GM19463 (cell line): ENCODE measurements around the gene CELF2.
A peak's percentile ranks its signal among the peaks of the same experiment; 100 is the strongest.

Source experiments
- ATAC-seq: cut with Tn5 transposase; IDR thresholded peaks from one replicate; pipeline ENCODE4 v1.9.1; 2021; ENCODE audit warnings: mild to moderate bottlenecking, moderate library complexity; ENCODE audit not compliant: unreplicated experiment

Gene CELF2

GRCh38 chr10:11317936-11318670, 300.4 kb downstream of the CELF2 start:
- no peak for ATAC-seq

GRCh38 chr10:11318826-11319598, 301.3 kb downstream of the CELF2 start:
- no peak for ATAC-seq

- no peak for ATAC-seq
Observed at GRCh38 chr10:11319990-11320602, 302.4 kb downstream of the CELF2 start.

GRCh38 chr10:11320809-11321520, 303.3 kb downstream of the CELF2 start:
- ATAC-seq = no peak

- peak; percentile 71 for ATAC-seq
Observed at GRCh38 chr10:11322698-11323097, 305.0 kb downstream of the CELF2 start.

GRCh38 chr10:11324761-11325321, 307.2 kb downstream of the CELF2 start:
- no peak for ATAC-seq

GRCh38 chr10:11325817-11326216, 308.1 kb downstream of the CELF2 start:
- ATAC-seq = no peak

GRCh38 chr10:11326241-11326640, 308.6 kb downstream of the CELF2 start:
- ATAC-seq = no peak

- ATAC-seq = no peak
Observed at GRCh38 chr10:11326913-11327616, 309.4 kb downstream of the CELF2 start.

- ATAC-seq = no peak
Observed at GRCh38 chr10:11328264-11329061, 310.8 kb downstream of the CELF2 start.

- no peak for ATAC-seq
Observed at GRCh38 chr10:11329062-11329673, 311.5 kb downstream of the CELF2 start.

- ATAC-seq = no peak
Observed at GRCh38 chr10:11330383-11331045, 312.8 kb downstream of the CELF2 start.

GRCh38 chr10:11331046-11331577, 313.4 kb downstream of the CELF2 start:
- ATAC-seq = no peak

GRCh38 chr10:11331726-11332125, 314.1 kb downstream of the CELF2 start:
- no peak for ATAC-seq

- ATAC-seq = no peak
Observed at GRCh38 chr10:11332846-11333245, 315.2 kb downstream of the CELF2 start.

GRCh38 chr10:11334436-11334835, 316.8 kb downstream of the CELF2 start:
- no peak for ATAC-seq

GRCh38 chr10:11335167-11335652, 317.5 kb downstream of the CELF2 start:
- ATAC-seq = no peak

- ATAC-seq = no peak
Observed at GRCh38 chr10:11335881-11336430, 318.3 kb downstream of the CELF2 start.
